Hypothalamus (tissue), 51 donors: ENCODE results near the gene IDH1.
"Not testable (repeated sequence)": the region's sequence is repeated elsewhere in the genome, so short reads cannot be mapped to it uniquely, and the experiment has no call there.

Experiments used
- DNase-seq, 51 donors: peaks; one replicate each; lab custom pipeline; 2025; lab: John Stamatoyannopoulos, UW

IDH1 gene

DNA sequence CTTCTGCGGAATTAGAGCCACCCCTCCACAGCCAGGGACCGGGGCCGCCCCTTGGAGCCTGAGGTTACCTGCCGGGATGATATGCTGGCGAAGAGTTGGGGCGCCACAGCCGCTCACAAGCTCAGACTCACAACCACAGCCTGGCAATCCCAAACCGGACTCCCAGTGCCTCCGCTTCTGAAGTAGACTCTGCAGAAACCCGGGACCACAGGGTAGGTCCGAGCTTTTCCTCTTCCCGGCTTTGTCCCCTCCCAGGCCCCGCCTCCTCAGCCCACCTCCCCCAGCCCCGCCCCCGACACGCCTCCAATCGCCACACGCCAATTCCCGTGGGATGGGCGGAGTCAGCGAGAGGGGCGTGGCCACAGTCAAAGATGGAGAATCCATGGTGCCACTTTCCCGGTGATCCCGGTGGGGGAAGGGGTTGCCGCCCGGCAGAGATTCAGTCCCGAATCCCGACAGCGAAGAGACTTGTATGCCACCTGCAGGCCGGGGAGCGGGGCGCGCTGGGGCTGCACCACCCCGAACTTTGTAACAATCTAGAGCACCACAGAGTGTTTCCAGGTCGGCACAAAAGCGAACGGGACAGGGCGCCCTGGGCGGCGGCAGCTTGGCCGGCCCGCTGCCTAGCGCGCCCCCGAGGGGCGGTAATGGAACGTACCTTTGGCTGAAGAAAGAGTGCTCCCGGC, at the start of gene IDH1:
Gene IDH1, minus strand, starts transcription at position 201 of the 686 bp plus-strand sequence. CDS start 3,520 bp downstream, outside the sequence.
- DNase-seq, result peak; percentile 77 to 98 (median 95)

DNA sequence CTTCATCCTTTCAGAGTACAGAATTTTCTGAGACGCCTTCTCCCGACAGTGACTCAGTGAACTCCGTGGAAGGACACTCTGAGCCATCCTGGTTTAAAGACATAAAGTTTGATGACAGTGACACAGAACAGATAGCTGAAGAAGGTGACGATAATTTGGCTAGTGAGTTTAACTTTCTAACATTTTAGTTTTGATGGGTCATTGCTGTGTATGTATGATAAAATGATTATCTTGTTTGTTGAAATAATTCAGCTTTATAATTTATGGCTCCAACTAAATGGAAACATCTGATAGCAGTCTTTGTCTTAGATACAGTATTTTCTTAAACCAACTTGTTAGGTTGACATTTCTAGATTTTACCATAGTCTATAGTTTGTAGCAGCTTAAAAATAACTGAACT, 49.3 kb upstream of the IDH1 start:
- DNase-seq, result no peak

GRCh38 chr2:208300847-208301618, 46.2 kb upstream of the IDH1 start:
- DNase-seq, result no peak

DNA sequence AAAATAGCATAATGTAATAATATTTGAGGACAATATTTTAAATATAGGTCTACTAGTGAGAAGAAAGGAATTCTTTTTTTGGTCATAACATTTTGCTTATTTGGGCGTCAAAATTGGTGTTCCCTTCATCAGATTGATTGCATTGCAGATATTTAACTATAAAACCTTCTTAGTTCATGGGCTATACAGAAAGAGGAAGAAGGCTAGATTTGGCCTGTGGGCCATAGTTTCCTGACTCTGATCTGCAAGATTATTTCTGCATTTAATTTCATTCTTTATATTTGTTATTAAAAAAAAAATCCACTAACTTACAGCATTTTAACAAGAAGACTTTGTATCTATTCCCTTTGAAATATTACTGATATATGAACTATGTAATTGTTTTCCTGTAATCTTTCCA, 43.1 kb upstream of the IDH1 start:
- DNase-seq, result no peak

- no peak for DNase-seq
These were observed 41.7 kb upstream of the IDH1 start for GRCh38 chr2:208296610-208297009.

- DNase-seq, result no peak
These were observed 41.0 kb upstream of the IDH1 start for GRCh38 chr2:208295834-208296233.

DNA sequence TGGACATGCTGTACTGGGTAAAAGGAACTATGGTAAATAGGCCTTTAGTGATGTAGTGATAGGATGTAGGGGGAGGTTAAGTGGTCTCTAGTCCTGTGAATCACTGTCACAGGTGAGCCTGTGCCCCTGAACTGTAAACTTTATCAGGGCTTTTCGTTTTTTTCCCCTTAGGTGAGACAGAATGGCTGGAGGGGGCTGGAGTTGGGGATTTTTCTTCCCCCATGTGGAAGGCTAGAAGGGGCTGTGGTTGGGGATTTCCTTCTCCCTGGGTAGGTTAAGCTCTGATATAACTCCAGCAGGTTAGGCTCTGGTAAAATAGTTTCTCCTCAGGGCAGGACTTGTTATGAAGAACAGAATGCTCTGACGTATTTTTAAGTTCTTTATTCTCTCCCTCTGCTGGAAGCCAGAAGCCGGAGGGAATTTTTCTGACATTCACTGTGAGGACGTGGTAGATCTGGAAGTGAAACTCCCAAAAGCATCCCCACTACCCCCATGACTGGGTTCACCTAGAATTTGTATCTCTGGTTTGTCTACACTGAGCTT, 39.7 kb upstream of the IDH1 start:
- no peak for DNase-seq

DNA sequence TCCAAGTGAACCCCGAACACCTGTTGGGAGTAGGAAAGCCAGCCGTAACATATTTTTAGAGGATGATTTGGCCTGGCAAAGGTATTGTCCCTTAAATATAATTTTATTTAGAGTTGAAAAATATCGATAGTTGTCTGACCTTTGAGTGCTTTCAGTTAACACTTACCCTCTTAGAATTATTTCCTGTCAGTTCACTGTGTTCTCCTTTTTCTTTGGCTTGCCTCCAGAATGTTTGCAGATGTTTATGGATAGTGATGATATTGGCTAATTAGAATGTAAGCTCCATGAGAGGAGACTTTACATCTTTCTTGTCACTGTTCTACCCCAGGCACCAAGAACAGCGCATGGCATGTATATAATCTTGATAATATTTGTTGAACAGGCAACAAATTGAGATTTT, 31.0 kb upstream of the IDH1 start:
- DNase-seq, result no peak

DNA sequence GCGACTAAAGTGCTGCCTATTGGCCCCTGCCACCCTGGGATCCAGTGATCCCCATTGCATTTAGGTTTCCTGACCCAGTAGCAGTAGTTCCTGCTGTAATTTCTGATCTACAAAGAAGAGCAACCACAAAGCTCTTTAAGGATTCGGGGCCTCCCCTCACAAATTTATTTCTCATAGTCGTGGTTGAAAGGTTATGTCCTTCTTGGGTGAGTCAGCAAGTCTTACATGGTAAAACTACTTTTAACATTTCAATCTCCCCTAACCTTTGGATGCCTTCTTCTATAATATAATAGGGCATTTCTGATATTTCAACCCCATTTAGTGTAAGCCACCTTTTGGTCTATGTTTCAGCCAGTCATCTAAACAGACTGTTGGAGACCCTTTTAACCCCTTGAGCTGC, 26.1 kb upstream of the IDH1 start:
- no peak for DNase-seq

- DNase-seq, result no peak
These were observed 25.4 kb upstream of the IDH1 start for GRCh38 chr2:208280234-208280633.

DNA sequence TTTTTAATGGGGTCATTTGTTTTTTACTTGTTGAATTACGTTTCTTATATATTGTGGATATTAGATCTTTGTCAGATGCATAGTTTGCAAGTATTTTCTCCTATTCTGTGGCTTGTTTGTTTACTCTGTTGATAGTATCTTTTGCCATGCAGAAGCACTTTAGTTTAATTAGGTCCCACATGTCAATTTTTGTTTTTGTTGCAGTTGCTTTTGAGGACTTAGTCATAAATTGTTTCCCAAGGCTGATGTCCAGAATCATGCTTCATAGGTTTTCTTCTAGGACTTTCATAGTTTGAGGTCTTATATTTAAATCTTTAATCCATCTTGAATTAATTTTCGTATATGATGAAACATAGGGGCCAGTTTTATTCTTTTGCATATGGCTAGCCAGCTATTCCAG, 24.4 kb upstream of the IDH1 start:
- no peak for DNase-seq

- no peak for DNase-seq
These were observed 23.7 kb upstream of the IDH1 start for GRCh38 chr2:208278549-208278948.

DNA sequence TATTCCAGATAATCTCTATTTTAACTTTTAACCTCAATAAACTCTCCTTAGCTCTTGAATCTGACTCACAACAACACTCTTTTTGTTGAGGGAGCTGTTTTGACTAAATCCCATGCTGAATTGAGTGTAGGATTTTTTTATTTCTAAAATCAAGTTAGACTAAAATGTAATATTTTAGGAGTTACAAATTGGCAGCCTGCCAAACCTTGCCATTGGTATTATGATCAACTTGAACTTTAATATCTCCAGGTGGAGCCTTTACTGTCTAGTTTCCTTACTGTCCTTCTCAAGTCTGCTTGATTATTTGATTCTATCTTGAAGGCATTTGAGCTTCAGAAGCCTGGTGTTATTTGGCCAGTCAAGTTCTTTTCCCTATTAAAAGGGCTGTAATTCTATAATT, 19.9 kb upstream of the IDH1 start:
- no peak for DNase-seq

- no peak for DNase-seq
These were observed 14.2 kb upstream of the IDH1 start for GRCh38 chr2:208269091-208269490.

DNA sequence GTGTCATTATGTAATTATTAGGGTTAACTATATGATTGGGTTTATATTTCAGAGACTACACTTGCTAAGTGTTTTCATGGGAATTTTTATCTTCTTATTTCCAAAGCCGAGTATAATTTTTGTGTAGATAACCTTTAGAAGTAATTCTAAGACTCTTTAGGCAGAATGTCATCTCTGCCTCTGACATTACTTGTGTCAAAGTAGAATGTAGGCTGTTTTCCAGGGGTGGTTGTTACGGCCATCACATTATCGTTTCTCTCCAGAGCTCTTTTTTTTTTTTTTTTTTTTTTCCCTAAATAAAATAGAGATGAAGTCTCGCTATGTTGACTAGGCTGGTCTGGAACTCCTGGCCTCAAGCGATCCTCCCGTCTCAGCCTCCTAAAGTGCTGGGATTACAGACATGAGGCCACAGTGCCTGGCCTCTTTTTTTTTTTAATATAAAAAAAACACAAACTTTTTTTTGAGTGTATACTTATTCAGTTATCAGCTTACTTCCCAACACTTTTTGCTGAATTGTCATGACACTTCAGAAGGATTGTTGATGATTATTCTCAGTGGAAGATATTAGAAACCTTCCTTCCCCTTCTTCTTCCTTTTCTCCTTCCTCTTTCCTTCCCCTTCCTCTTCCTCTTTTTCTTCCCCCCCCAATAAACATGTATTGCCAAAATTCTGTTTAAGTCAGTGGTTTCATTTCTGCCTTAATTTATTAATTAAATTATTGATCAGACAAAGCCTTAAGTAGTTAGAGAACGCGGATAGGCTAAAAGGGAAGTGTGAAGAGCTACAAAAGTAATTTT, 13.5 kb upstream of the IDH1 start:
- no peak for DNase-seq

DNA sequence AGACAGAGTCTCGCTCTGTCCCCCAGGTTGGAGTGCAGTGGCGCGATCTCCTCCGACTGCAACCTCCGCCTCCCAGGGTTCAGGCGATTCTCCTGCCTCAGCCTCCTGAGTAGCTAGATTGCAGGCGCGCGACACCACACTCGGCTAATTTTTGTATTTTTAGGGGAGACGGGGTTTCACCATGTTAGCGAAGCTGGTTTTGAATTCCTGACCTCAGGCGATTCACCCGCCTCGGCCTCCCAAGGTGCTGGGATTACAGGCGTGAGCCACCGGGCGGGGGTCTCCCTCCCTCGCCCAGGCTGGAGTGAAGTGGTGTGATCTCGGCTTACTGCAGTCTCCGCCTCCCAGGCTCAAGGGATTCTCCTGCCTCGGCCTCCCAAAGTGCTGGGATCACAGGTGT, 12.7 kb upstream of the IDH1 start:
- not testable (repeated sequence) for DNase-seq

DNA sequence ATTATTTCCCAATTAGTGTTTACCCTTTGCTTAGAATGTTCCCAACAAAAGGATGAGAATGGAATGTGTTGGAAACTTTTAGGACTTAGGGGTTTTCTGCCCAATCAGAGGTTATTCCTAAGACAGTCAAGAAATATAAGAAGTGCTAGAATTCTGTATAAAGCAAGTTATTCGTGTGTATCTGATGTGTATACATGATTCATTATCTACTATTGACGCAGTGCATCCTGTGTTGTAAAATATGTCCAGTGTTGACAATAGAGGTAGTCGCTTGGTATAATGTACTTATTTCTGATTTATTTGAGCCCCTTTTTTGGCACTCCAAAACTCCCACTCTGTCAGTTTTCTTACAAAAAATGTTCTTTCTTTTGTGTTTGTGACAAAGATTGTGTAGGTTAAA, 12.1 kb upstream of the IDH1 start:
- no peak for DNase-seq

GRCh38 chr2:208266553-208266893, 11.7 kb upstream of the IDH1 start:
- DNase-seq, result no peak

DNA sequence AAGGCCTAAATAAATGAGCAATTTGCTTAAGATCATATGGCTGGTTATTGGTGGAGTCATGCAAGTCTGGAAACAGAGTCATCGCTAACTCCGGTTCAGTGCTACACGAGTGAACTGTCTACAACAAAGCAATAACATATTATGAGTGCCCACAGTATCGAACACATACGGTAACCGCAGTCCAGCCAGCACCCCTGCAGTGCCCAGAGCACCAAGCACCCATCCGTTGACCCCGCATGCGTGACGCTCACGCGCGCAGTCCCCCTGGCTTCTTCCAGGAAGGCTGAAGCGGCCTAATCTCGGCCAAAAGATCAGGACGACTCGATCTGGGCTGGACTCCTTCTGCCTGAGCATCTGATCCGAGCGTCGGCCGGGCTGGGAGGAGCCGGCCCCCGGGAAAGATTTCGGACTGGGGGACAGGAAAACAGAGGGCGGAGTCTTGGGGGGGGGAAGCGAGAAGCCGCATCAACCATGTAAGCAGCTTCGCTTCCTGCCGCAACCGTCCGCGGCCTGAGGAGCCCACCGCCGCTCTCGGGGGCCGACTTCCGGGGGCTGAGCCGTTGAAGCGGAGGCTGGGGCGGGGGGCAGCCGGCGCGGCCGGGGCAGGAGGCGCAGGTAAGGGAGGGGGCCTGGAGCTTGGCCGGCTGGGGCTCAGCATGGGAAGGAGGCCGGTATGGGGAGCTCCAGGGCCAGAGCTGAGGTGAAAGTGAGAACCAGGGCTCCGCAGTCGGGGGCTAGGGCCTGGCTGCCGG, 11.1 kb upstream of the IDH1 start, which contains the start of gene PIKFYVE:
Gene PIKFYVE, plus strand, starts transcription at position 455 of the 752 bp plus-strand sequence. CDS start 5,265 bp downstream, outside the sequence.
- peak; percentile 78 to 99 (median 97) for DNase-seq

- DNase-seq, result peak in 20 of 51 donors; percentile 6 to 63 (median 18)
These were observed 10.5 kb upstream of the IDH1 start for GRCh38 chr2:208265371-208265800.
